Neuronal stem cell (in vitro differentiated cells): ENCODE measurements around the gene TUSC2.

Experiments used
- DNase-seq: peaks from one replicate; pipeline ENCODE4 v3.0.0-alpha.2; 2013; ENCODE audit warnings: low spot score
- H2AFZ ChIP-seq: one replicate; pipeline ENCODE4 v1.6.1; 2013; ENCODE audit warnings: mild to moderate bottlenecking, low read length, inconsistent platforms
- H2AK5ac ChIP-seq: 2 replicates; pipeline ENCODE4 v1.6.1; 2013; ENCODE audit warnings: low read depth, mild to moderate bottlenecking, inconsistent platforms, low read length, moderate library complexity, mixed read lengths
- H2BK120ac ChIP-seq: 2 replicates; pipeline ENCODE4 v1.6.1; 2013; ENCODE audit warnings: low read depth, mild to moderate bottlenecking, inconsistent platforms, low read length, moderate library complexity, mixed read lengths
- H2BK12ac ChIP-seq: one replicate; pipeline ENCODE4 v1.6.1; 2013; ENCODE audit warnings: low read length, inconsistent platforms
- H2BK15ac ChIP-seq: 2 replicates; pipeline ENCODE4 v1.6.1; 2013; ENCODE audit warnings: mild to moderate bottlenecking, low read length, inconsistent platforms, mixed read lengths
- H2BK5ac ChIP-seq: one replicate; pipeline ENCODE4 v1.6.1; 2013; ENCODE audit warnings: inconsistent platforms, mild to moderate bottlenecking, low read length, moderate library complexity
- H3K14ac ChIP-seq: one replicate; pipeline ENCODE4 v1.6.1; 2013; ENCODE audit warnings: low read length, inconsistent platforms
- H3K18ac ChIP-seq: 2 replicates; pipeline ENCODE4 v1.6.1; 2013; ENCODE audit warnings: low read length, inconsistent platforms
- H3K23ac ChIP-seq: 2 replicates; pipeline ENCODE4 v1.6.1; 2013; ENCODE audit warnings: low read depth, mild to moderate bottlenecking, mixed read lengths, low read length, inconsistent platforms; ENCODE audit not compliant: poor library complexity
- H3K27ac ChIP-seq: replicated peaks from 3 replicates; pipeline ENCODE4 v1.5.1; 2013; ENCODE audit warnings: low read length, inconsistent platforms
- H3K27me3 ChIP-seq, 3 experiments: 2 replicates each; pipeline ENCODE4 v1.6.1; 2013; ENCODE audit warnings: low read length in 3 of 3, mild to moderate bottlenecking in 2 of 3, inconsistent platforms in 1 of 3, low read depth in 1 of 3, mixed read lengths in 1 of 3, moderate library complexity in 1 of 3; ENCODE audit not compliant: control insufficient read depth in 3 of 3, insufficient read depth in 3 of 3
- H3K36me3 ChIP-seq, 2 donors: replicated peaks in 1 of 2; 2 replicates each; pipeline ENCODE4 v1.6.1; 2013; ENCODE audit warnings: low read length in 2 of 2; ENCODE audit not compliant: control insufficient read depth in 2 of 2, insufficient read depth in 2 of 2
- H3K4ac ChIP-seq: 2 replicates; pipeline ENCODE4 v1.6.1; 2013; ENCODE audit warnings: inconsistent platforms, mild to moderate bottlenecking, low read length, moderate library complexity
- H3K4me1 ChIP-seq, 2 donors: 1 replicate in 1 of 2; 2 replicates in 1 of 2; pipeline ENCODE4 v1.6.1; 2013; ENCODE audit warnings: low read length in 2 of 2, low read depth in 1 of 2; ENCODE audit not compliant: control insufficient read depth in 2 of 2, insufficient read depth in 1 of 2
- H3K4me2 ChIP-seq: one replicate; pipeline ENCODE4 v1.6.1; 2013; ENCODE audit warnings: mild to moderate bottlenecking, low read length, inconsistent platforms; ENCODE audit not compliant: insufficient read depth, poor library complexity, severe bottlenecking
- H3K4me3 ChIP-seq, 2 donors: 2 replicates each; pipeline ENCODE4 v1.5.1; 2013; ENCODE audit warnings: low read length in 2 of 2, mild to moderate bottlenecking in 2 of 2, inconsistent platforms in 1 of 2, moderate library complexity in 1 of 2
- H3K79me1 ChIP-seq: one replicate; pipeline ENCODE4 v1.6.1; 2013; ENCODE audit warnings: low read depth, mild to moderate bottlenecking, inconsistent platforms, low read length, moderate library complexity
- H3K9ac ChIP-seq: one replicate; pipeline ENCODE4 v1.6.1; 2013; ENCODE audit warnings: mild to moderate bottlenecking, low read depth, low read length, inconsistent platforms; ENCODE audit not compliant: poor library complexity
- H3K9me3 ChIP-seq, 2 donors: replicated peaks in 1 of 2; 2 replicates each; pipeline versions ENCODE3 to v1.6.1; 2013; ENCODE audit warnings: low read length in 2 of 2, mild to moderate bottlenecking in 2 of 2, inconsistent platforms in 1 of 2, low read depth in 1 of 2, mixed read lengths in 1 of 2, moderate library complexity in 1 of 2; ENCODE audit not compliant: control insufficient read depth in 2 of 2, insufficient read depth in 1 of 2
- H4K8ac ChIP-seq: one replicate; pipeline ENCODE4 v1.6.1; 2013; ENCODE audit warnings: low read depth, mild to moderate bottlenecking, inconsistent platforms, low read length, moderate library complexity
- H4K91ac ChIP-seq: one replicate; pipeline ENCODE4 v1.6.1; 2013; ENCODE audit warnings: low read length, low read depth, mild to moderate bottlenecking, inconsistent platforms; ENCODE audit not compliant: poor library complexity
- WGBS, 2 donors: extraction: QIAGEN DNeasy Blood & Tissue Kit; methylation state at CpG; one replicate each; pipeline ENCODE4 v1.1.7; 2013; ENCODE audit warnings: missing lambda C conversion rate in 2 of 2, mixed read lengths in 1 of 2; ENCODE audit not compliant: insufficient read length in 2 of 2, insufficient replicate concordance in 1 of 2; ENCODE audit errors: extremely low coverage in 2 of 2; 5-methylcytosine and 5-hydroxymethylcytosine counted together

TUSC2 gene

GRCh38 chr3:50350213-50350526 lies 22.1 kb upstream of the TUSC2 start:
- Histone ChIP-seq H3K14ac (peak overlapping the region; percentile 86), H3K18ac (peak overlapping the region; percentile 91), H2AFZ (peak overlapping the region; percentile 97), H2AK5ac (peak overlapping the region; percentile 1), H2BK120ac (no peak overlapping the region), H3K4me1 (peaks cover 12 to 13% of the 10 kb centered on the region in 2 donors), H3K27me3 (peaks cover 0 to 9% (median 2%) of the 10 kb centered on the region in 3 experiments), H3K4ac (peak overlapping the region; percentile 8), H3K9me3 (no peaks in the 10 kb centered on the region), H2BK12ac (no peak overlapping the region), H3K4me2 (peak overlapping the region; percentile 94), H4K91ac (no peak overlapping the region), H2BK5ac (peak overlapping the region; percentile 97), H3K36me3 (peaks cover 36 to 42% of the 10 kb centered on the region in 2 donors), H3K79me1 (peaks cover 3% of the 10 kb centered on the region), H3K23ac (peak overlapping the region; percentile 90), H3K27ac (no peak overlapping the region), H2BK15ac (no peak overlapping the region), H3K4me3 (peak overlapping the region; percentile 84 to 92), H4K8ac (no peak overlapping the region), H3K9ac (peak overlapping the region; percentile 95)
- no peak for DNase-seq
- no CpG with 5 or more reads among the region's 7 CpGs for WGBS, 2 donors

DNA sequence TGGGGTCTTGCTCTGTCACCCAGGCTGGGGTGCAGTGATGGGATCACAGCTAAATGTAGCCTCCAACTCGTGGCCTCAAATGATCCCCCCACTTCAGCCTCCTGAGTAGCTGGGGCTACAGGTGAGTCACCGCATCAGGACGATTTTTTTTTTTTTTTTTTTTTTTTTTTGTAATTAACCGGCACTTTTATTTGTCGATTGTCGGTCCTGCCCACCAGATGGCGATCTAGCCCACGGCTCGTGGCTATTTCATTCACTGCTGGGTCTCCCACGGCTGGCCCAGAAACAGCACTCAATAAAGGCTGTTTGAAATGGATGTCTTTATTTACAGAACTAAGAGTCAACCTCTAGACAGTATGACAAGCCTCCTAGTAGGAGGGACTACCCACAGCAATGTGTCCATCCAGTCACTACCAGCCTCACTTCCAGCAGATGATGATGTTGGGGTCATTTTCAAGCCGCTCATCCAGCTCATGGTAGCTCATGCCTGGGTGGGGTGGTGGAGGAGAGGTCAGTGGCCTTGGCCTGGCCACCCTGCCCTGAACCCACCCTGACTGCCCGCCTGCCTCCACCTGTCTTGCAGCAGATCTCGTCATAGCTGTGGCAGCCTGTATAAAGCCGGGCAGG lies 19.3 kb upstream of the TUSC2 start:
- H3K27ac ChIP-seq = no peak overlapping the region

GRCh38 chr3:50345586-50346234 lies 17.7 kb upstream of the TUSC2 start, which contains the start of gene ZMYND10:
TSS of gene ZMYND10 (minus strand) at chr3:50345732. CDS start at chr3:50345579, 153 bp downstream.
- whole genome bisulfite sequencing, 2 donors = no CpG with 5 or more reads among the region's 45 CpGs
- Histone ChIP-seq H3K9me3 (no peaks in the 10 kb centered on the region), H2BK5ac (peak within 1 kb of the TSS; percentile 21), H3K4me3 (peak within 1 kb of the TSS; percentile 15 to 73), H3K18ac (peak within 1 kb of the TSS; percentile 84), H2BK15ac (peak within 1 kb of the TSS; percentile 15), H3K14ac (peak within 1 kb of the TSS; percentile 73), H3K4me2 (peak within 1 kb of the TSS; percentile 96), H3K9ac (no peak within 1 kb of the TSS), H2BK12ac (no peak within 1 kb of the TSS), H2AFZ (peak within 1 kb of the TSS; percentile 78), H3K4me1 (peaks cover 7 to 10% of the 10 kb centered on the region in 2 donors), H3K4ac (no peak within 1 kb of the TSS), H3K36me3 (peaks cover 13 to 16% of the 10 kb centered on the region in 2 donors), H3K23ac (no peak within 1 kb of the TSS), H4K8ac (no peak within 1 kb of the TSS), H2AK5ac (no peak within 1 kb of the TSS), H3K27me3 (peaks cover 4 to 53% (median 33%) of the 10 kb centered on the region in 3 experiments), H2BK120ac (no peak within 1 kb of the TSS), H4K91ac (no peak within 1 kb of the TSS), H3K27ac (no peak within 1 kb of the TSS), H3K79me1 (no peaks in the 10 kb centered on the region)
- peak; percentile 68 for DNase-seq

More for the DNA sequence above, 19.3 kb upstream of the TUSC2 start:
- peak; percentile 63 for DNase-seq
- H3K79me1 ChIP-seq = peaks cover 3% of the 10 kb centered on the region
- H3K4me2 ChIP-seq = no peak overlapping the region
- H3K14ac ChIP-seq = no peak overlapping the region
- H3K4me1 ChIP-seq = peaks cover 13 to 16% of the 10 kb centered on the region in 2 donors
- no peak overlapping the region for H2AK5ac ChIP-seq
- no peak overlapping the region for H2BK15ac ChIP-seq
- no peak overlapping the region for H2BK12ac ChIP-seq
- peaks cover 13 to 16% of the 10 kb centered on the region in 2 donors for H3K36me3 ChIP-seq
- WGBS, 2 donors = no CpG with 5 or more reads among the region's 14 CpGs
- no peak overlapping the region for H4K91ac ChIP-seq
- H3K9me3 ChIP-seq = no peaks in the 10 kb centered on the region
- H2BK5ac ChIP-seq = no peak overlapping the region
- no peak overlapping the region for H2AFZ ChIP-seq
- no peak overlapping the region for H3K18ac ChIP-seq
- H4K8ac ChIP-seq = no peak overlapping the region
- no peak overlapping the region for H3K4ac ChIP-seq
- H3K27me3 ChIP-seq = peaks cover 0 to 37% (median 17%) of the 10 kb centered on the region in 3 experiments
- H3K9ac ChIP-seq = no peak overlapping the region
- no peak overlapping the region for H3K4me3 ChIP-seq
- no peak overlapping the region for H2BK120ac ChIP-seq
- H3K23ac ChIP-seq = no peak overlapping the region

DNA sequence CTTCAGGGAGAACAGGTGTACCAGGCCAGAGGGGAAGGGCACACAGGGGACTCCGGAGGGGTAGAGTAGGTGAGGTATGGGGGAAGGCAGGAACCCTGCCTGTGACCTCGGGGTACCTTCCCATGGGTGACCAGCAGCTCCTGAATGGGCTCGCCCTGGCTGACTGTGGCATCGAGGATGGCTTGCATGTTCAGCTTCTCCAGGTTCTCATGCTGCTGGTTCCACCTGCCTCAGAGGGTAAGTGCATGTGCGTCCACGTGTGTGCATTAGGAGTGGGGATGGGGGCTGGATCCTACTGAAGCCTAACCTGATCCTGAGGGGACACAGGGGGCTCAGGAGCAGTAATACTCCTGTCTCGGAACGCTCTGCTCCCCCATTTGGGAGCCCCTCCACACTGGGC lies 17.0 kb upstream of the TUSC2 start:
- Histone ChIP-seq H3K27ac (no peak overlapping the region), H2AK5ac (no peak overlapping the region), H3K23ac (no peak overlapping the region), H4K8ac (no peak overlapping the region), H2BK15ac (peak overlapping the region; percentile 15), H3K79me1 (no peaks in the 10 kb centered on the region), H3K9ac (no peak overlapping the region), H2BK12ac (no peak overlapping the region), H3K4me1 (peaks cover 3 to 10% of the 10 kb centered on the region in 2 donors), H3K4me3 (no peak overlapping the region), H3K18ac (peak overlapping the region; percentile 84), H2AFZ (peak overlapping the region; percentile 78), H3K27me3 (peaks cover 11 to 60% (median 40%) of the 10 kb centered on the region in 3 experiments), H3K36me3 (peaks cover 13 to 16% of the 10 kb centered on the region in 2 donors), H3K9me3 (peaks cover 0 to 3% of the 10 kb centered on the region in 2 donors), H2BK120ac (no peak overlapping the region), H3K4ac (no peak overlapping the region), H2BK5ac (peak overlapping the region; percentile 21), H3K4me2 (peak overlapping the region; percentile 96), H3K14ac (no peak overlapping the region), H4K91ac (no peak overlapping the region)
- WGBS, 2 donors = no CpG with 5 or more reads among the region's 8 CpGs
- no peak for DNase-seq
